Hypothalamus (tissue), 51 donors: ENCODE measurements around the gene NTSR1.

Experiments
- DNase-seq, 51 donors: peaks; one replicate each; lab custom pipeline; 2025; lab: John Stamatoyannopoulos, UW

The NTSR1 gene

GRCh38 chr20:62708591-62709536, at the start of gene NTSR1:
Gene NTSR1 (plus strand): TSS chr20:62708836. CDS start chr20:62709208, 372 bp downstream.
- no peak for DNase-seq

GRCh38 chr20:62659488-62660239, 49.0 kb upstream of the NTSR1 start:
- no peak for DNase-seq

GRCh38 chr20:62660240-62660615, 48.4 kb upstream of the NTSR1 start:
- DNase-seq = no peak

- no peak for DNase-seq
Observed at GRCh38 chr20:62660768-62661167, 47.9 kb upstream of the NTSR1 start.

GRCh38 chr20:62661647-62662046, 47.0 kb upstream of the NTSR1 start:
- DNase-seq = no peak

- no peak for DNase-seq
Observed at GRCh38 chr20:62662422-62662821, 46.2 kb upstream of the NTSR1 start.

GRCh38 chr20:62663145-62664018, 45.3 kb upstream of the NTSR1 start:
- DNase-seq = no peak

- DNase-seq = no peak
Observed at GRCh38 chr20:62664019-62664971, 44.3 kb upstream of the NTSR1 start.

- DNase-seq = no peak
Observed at GRCh38 chr20:62665153-62665754, 43.4 kb upstream of the NTSR1 start.

GRCh38 chr20:62665826-62666735, 42.6 kb upstream of the NTSR1 start:
- DNase-seq = peak in 1 of 51 donors; percentile 27

GRCh38 chr20:62666736-62667529, 41.7 kb upstream of the NTSR1 start:
- DNase-seq = peak in 28 of 51 donors; percentile 6 to 78 (median 40)

GRCh38 chr20:62667530-62668440, 40.9 kb upstream of the NTSR1 start:
- no peak for DNase-seq

- peak in 47 of 51 donors; percentile 14 to 82 (median 60) for DNase-seq
Observed at GRCh38 chr20:62668441-62669027, 40.1 kb upstream of the NTSR1 start.

- no peak for DNase-seq
Observed at GRCh38 chr20:62669249-62669648, 39.4 kb upstream of the NTSR1 start.

- no peak for DNase-seq
Observed at GRCh38 chr20:62670156-62670555, 38.5 kb upstream of the NTSR1 start.

GRCh38 chr20:62670998-62671397, 37.6 kb upstream of the NTSR1 start:
- no peak for DNase-seq
